OCI-LY7 (cell line): Measurements from ENCODE around the gene AHNAK2. TPM values are rescaled to one million over a fixed set of nuclear protein-coding genes. Genes with fewer than 3 reads are reported as not detected.

Source experiments
- BruUV-seq: library from RNA; stranded (reverse); fragments of 400-500 nt; replicated peaks from 2 replicates; lab custom pipeline; 2021; lab: Mats Ljungman, UMichigan
- CTCF ChIA-PET: fragments of 300-600 bp; sonication (Branson Sonifier 250); formaldehyde crosslinking; loops from one replicate; lab custom pipeline; 2022; ENCODE audit warnings: antibody characterized with exemption; ENCODE audit not compliant: unreplicated experiment; lab: Charles Lee
- POLR2A ChIA-PET: fragments of 300-600 bp; sonication (Branson Sonifier 250); formaldehyde crosslinking; loops from one replicate; lab custom pipeline; 2022; ENCODE audit warnings: antibody characterized with exemption; lab: Charles Lee
- DNase-seq: peaks from one replicate; pipeline ENCODE4 v3.0.0-alpha.2; 2015; ENCODE audit warnings: low spot score
- H2AFZ ChIP-seq: fragments of 200-600 bp; sonication (generic), shearing (Covaris generic); 2 replicates; pipeline ENCODE4 v1.6.1; 2014; ENCODE audit warnings: mild to moderate bottlenecking, antibody characterized with exemption, low read length, moderate library complexity
- H3K27ac ChIP-seq: fragments of 200-600 bp; sonication (generic); 2 replicates; pipeline ENCODE4 v1.5.1; 2014; ENCODE audit warnings: mixed run types, low read depth, mild to moderate bottlenecking, moderate library complexity, low read length, inconsistent platforms; ENCODE audit not compliant: poor library complexity, severe bottlenecking
- H3K36me3 ChIP-seq: fragments of 200-600 bp; sonication (generic); 2 replicates; pipeline ENCODE4 v1.6.1; 2014; ENCODE audit warnings: mild to moderate bottlenecking, antibody characterized with exemption, low read length, moderate library complexity, mixed read lengths; ENCODE audit not compliant: insufficient read depth
- H3K4me1 ChIP-seq: fragments of 200-600 bp; sonication (generic); 2 replicates; pipeline ENCODE4 v1.5.1; 2014; ENCODE audit warnings: mild to moderate bottlenecking, low read length; ENCODE audit not compliant: insufficient read depth, poor library complexity, severe bottlenecking
- H3K4me2 ChIP-seq: fragments of 200-600 bp; sonication (generic); 2 replicates; pipeline ENCODE4 v1.6.1; 2014; ENCODE audit warnings: mild to moderate bottlenecking, low read length
- H3K4me3 ChIP-seq: fragments of 200-600 bp; sonication (generic); 2 replicates; pipeline ENCODE4 v1.5.1; 2014; ENCODE audit warnings: mild to moderate bottlenecking, low read depth, low read length; ENCODE audit not compliant: poor library complexity, severe bottlenecking
- H3K79me2 ChIP-seq: fragments of 200-600 bp; sonication (generic); 2 replicates; pipeline ENCODE4 v1.6.1; 2016; ENCODE audit warnings: low read depth, mild to moderate bottlenecking, low read length, moderate library complexity, mixed read lengths; ENCODE audit not compliant: insufficient read depth
- H3K9me2 ChIP-seq: fragments of 200-600 bp; sonication (generic); 2 replicates; pipeline ENCODE4 v1.6.1; 2016; ENCODE audit warnings: mild to moderate bottlenecking, low read length, mixed read lengths; ENCODE audit not compliant: insufficient read depth
- H3K9me3 ChIP-seq: fragments of 200-600 bp; sonication (generic); 2 replicates; pipeline ENCODE4 v1.6.1; 2014; ENCODE audit warnings: mild to moderate bottlenecking, mixed run types, low read length, mixed read lengths
- H4K20me1 ChIP-seq: fragments of 200-600 bp; sonication (generic); 2 replicates; pipeline ENCODE4 v1.6.1; 2014; ENCODE audit warnings: mild to moderate bottlenecking, antibody characterized with exemption, low read length, moderate library complexity, mixed read lengths; ENCODE audit not compliant: insufficient read depth
- EZH2phosphoT487 ChIP-seq: fragments of 200-600 bp; sonication (generic); IDR thresholded peaks from 2 replicates; pipeline ENCODE4 v1.6.1; 2018; ENCODE audit warnings: low read depth, borderline replicate concordance, mild to moderate bottlenecking, mixed run types, antibody characterized with exemption, low read length, moderate library complexity, mixed read lengths
- intact Hi-C: fragments of 100-400 bp; cut with micrococcal nuclease; formaldehyde crosslinking; loops from one replicate; pipeline ENCODE4 v1.10.0; 2022; ENCODE audit not compliant: unreplicated experiment
- total RNA-seq, 2 experiments: library from RNA; depleted of rRNA in 1 of 2; stranded (reverse); fragments of >200 nt in 1 of 2; shearing (Covaris generic) in 1 of 2; gene quantifications; 2 replicates each; pipeline ENCODE4 v1.2.3, GENCODE V29; 2014 to 2022
- TF ChIP-seq, protein P1 (sequence below): fragments of 200-600 bp; sonication (generic); conservative IDR thresholded peaks from 2 replicates; pipeline ENCODE4 v1.5.1; 2014; ENCODE audit warnings: mild to moderate bottlenecking, antibody characterized with exemption, low read length, moderate library complexity, mixed read lengths

Gene AHNAK2
- total RNA-seq, 2 experiments from 2014 or later = 0.61 TPM; not detected in 1

DNA sequence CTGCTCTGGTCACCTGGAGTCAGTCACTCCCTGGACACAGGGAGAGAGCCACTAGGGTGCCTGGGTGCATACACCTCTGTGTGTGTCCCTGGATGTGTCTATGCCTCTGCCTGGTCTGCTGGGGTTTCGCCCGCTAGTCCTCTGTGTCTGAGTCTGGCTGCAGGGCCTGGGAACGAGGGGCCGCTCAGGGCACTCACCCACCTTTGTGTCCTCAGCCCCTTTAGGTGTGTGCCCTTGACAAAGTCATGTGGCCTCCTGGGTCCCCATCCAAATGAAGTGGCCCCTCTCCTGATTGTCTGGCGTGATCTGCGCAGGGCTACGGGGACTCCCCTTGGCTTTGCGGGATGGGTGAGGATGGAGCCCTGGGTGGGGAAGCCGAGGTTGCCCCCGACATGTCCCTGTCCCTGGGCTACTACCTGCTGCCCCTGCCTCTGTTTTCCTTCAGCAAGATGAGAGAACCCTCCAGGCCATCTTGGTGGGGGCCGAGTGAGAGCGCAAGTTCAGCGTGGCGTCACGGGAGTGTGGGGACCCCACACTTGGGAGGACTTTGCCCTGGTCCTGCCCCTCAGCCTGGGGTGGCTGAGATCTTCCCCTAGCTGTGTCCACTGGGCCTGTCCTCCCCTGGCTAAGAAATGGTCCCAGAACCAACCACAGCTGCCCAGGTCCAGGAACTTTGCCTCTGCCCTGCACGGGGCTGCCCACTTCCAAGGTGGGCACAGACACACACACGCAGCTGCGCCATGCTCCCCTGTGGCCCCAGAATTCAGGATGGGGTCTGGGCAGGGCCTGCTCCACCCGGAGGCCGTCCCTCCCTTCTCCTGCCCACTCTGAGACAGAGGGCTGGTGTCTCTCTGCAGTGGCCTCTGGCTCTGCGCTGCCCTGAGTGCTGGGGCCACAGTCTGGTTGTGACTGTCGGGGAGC, 2.7 kb upstream of the AHNAK2 start:
- Histone ChIP-seq H4K20me1 (no peaks in the 10 kb centered on the region), H3K9me3 (no peaks in the 10 kb centered on the region), H2AFZ (no peak overlapping the region), H3K79me2 (no peaks in the 10 kb centered on the region), H3K4me2 (no peak overlapping the region), H3K36me3 (no peaks in the 10 kb centered on the region), H3K4me3 (no peak overlapping the region), H3K27ac (no peak overlapping the region), H3K4me1 (peaks cover under 1% of the 10 kb centered on the region), H3K9me2 (no peaks in the 10 kb centered on the region)
- no peak for DNase-seq
- POLR2A ChIA-PET = no interaction called here
- intact Hi-C loops = no loop called here
- BruUV-seq = no TSS peak
- TF ChIP-seq EZH2phosphoT487 = no peak
- TF ChIP-seq, protein P1, sequence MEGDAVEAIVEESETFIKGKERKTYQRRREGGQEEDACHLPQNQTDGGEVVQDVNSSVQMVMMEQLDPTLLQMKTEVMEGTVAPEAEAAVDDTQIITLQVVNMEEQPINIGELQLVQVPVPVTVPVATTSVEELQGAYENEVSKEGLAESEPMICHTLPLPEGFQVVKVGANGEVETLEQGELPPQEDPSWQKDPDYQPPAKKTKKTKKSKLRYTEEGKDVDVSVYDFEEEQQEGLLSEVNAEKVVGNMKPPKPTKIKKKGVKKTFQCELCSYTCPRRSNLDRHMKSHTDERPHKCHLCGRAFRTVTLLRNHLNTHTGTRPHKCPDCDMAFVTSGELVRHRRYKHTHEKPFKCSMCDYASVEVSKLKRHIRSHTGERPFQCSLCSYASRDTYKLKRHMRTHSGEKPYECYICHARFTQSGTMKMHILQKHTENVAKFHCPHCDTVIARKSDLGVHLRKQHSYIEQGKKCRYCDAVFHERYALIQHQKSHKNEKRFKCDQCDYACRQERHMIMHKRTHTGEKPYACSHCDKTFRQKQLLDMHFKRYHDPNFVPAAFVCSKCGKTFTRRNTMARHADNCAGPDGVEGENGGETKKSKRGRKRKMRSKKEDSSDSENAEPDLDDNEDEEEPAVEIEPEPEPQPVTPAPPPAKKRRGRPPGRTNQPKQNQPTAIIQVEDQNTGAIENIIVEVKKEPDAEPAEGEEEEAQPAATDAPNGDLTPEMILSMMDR = no peak
- CTCF ChIA-PET = no interaction called here

DNA sequence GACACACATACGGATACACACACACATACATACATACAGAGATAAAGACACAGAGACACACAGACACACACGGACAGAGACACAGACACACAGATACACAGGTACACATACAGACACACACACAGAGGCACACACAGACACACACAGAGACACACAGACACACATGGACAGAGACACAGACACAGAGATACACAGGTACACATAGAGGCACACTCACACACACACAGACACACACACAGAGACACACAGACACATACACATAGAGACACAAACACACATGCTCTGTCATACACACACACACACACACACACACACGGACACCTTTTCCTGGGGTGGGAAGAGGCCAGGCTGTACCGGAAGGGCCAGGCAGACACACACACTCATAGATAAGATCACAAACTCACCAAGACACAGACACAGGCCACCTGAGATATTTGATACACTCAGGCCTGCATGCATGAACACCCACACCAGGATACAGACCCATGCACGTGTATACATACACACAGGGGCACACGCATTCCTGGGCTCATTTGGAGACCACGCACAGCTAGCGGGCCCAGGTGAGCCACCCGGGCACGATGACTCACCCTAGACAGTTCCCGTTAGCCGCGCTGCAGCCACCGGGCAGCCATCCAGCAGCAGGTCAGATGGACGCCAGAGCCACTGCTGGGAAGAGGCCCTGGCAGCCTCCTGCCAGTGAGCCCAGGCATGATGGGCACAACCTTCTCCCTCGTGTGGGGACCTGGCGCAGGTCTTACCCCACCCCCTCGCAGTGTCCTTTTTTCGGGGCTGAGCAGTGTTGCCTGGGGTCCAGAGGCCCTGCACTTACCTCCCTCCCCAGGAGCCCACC, 1.8 kb upstream of the AHNAK2 start:
- ChIA-PET POLR2A (no interaction called here), CTCF (interaction anchor here (1.1 kb wide), 1 partner anchor 66 kb away, joined by 3 read pairs; no protein-coding TSS in a partner anchor)
- Histone ChIP-seq H3K9me2 (no peaks in the 10 kb centered on the region), H3K4me2 (no peak overlapping the region), H3K79me2 (no peaks in the 10 kb centered on the region), H3K9me3 (no peaks in the 10 kb centered on the region), H3K36me3 (no peaks in the 10 kb centered on the region), H3K4me3 (no peak overlapping the region), H4K20me1 (no peaks in the 10 kb centered on the region), H3K27ac (no peak overlapping the region), H2AFZ (no peak overlapping the region), H3K4me1 (no peaks in the 10 kb centered on the region)
- intact Hi-C loops = no loop called here
- BruUV-seq = no TSS peak
- DNase-seq = no peak
- TF ChIP-seq, protein P1 = no peak
- no peak for TF ChIP-seq EZH2phosphoT487
